CD14-positive monocyte (primary cell): ENCODE measurements around the gene JAG2. TPM values are rescaled to one million over a fixed set of nuclear protein-coding genes. Genes with fewer than 3 reads are reported as not detected.

Experiments used
- DNase-seq, 3 donors: peaks; one replicate each; pipeline ENCODE4 v3.0.0-alpha.2; 2011 to 2022
- H2AFZ ChIP-seq: 2 replicates; pipeline ENCODE4 v1.6.0; 2012; ENCODE audit warnings: mild to moderate bottlenecking, low read depth, low read length, inconsistent platforms; ENCODE audit not compliant: insufficient read depth, poor library complexity, severe bottlenecking
- H3K27ac ChIP-seq, 2 donors: 1 replicate in 1 of 2; 2 replicates in 1 of 2; pipeline ENCODE4 v1.5.1; 2012 to 2013; ENCODE audit warnings: low read length in 2 of 2, control low read depth in 1 of 2, inconsistent platforms in 1 of 2, low read depth in 1 of 2, mild to moderate bottlenecking in 1 of 2
- H3K27me3 ChIP-seq, 2 donors: one replicate each; pipeline versions ENCODE4 v1.6.0 to v1.6.1; 2011 to 2013; ENCODE audit warnings: low read length in 2 of 2; ENCODE audit not compliant: control insufficient read depth in 2 of 2, insufficient read depth in 2 of 2
- H3K36me3 ChIP-seq, 2 donors: replicated peaks in 1 of 2; 1 replicate in 1 of 2; 2 replicates in 1 of 2; pipeline versions ENCODE4 v1.5.1 to v1.6.1; 2012 to 2013; ENCODE audit warnings: low read length in 2 of 2, control low read depth in 1 of 2, inconsistent platforms in 1 of 2, mild to moderate bottlenecking in 1 of 2; ENCODE audit not compliant: insufficient read depth in 2 of 2, control insufficient read depth in 1 of 2
- H3K4me1 ChIP-seq, 2 donors: 1 replicate in 1 of 2; 2 replicates in 1 of 2; pipeline versions ENCODE4 v1.5.1 to v1.6.1; 2012 to 2013; ENCODE audit warnings: low read length in 2 of 2, control low read depth in 1 of 2, inconsistent platforms in 1 of 2, mild to moderate bottlenecking in 1 of 2, moderate library complexity in 1 of 2; ENCODE audit not compliant: insufficient read depth in 2 of 2, control insufficient read depth in 1 of 2
- H3K4me2 ChIP-seq: replicated peaks from 2 replicates; pipeline ENCODE3; 2012; ENCODE audit warnings: low read length, moderate library complexity, mild to moderate bottlenecking; ENCODE audit not compliant: poor library complexity, severe bottlenecking; ENCODE audit errors: extremely low read depth
- H3K4me3 ChIP-seq, 3 experiments: fragments of 200-600 bp in 1 of 3; sonication (generic) in 1 of 3; replicated peaks in 1 of 3; 1 replicate in 2 of 3; 2 replicates in 1 of 3; pipeline ENCODE4 v1.5.1; 2011 to 2013; ENCODE audit warnings: low read length in 3 of 3, mild to moderate bottlenecking in 3 of 3, control low read depth in 2 of 3, low read depth in 2 of 3, inconsistent platforms in 1 of 3, moderate library complexity in 1 of 3
- H3K79me2 ChIP-seq: 2 replicates; pipeline ENCODE4 v1.6.0; 2012; ENCODE audit warnings: mild to moderate bottlenecking, control low read depth, inconsistent platforms, low read length, moderate library complexity; ENCODE audit not compliant: insufficient read depth
- H3K9ac ChIP-seq: 2 replicates; pipeline ENCODE4 v1.6.0; 2017; ENCODE audit warnings: low read length, mild to moderate bottlenecking; ENCODE audit not compliant: insufficient read depth, poor library complexity, severe bottlenecking
- H3K9me3 ChIP-seq, 2 donors: replicated peaks in 1 of 2; 1 replicate in 1 of 2; 2 replicates in 1 of 2; pipeline versions ENCODE4 v1.5.1 to v1.6.1; 2012 to 2013; ENCODE audit warnings: low read length in 2 of 2, control low read depth in 1 of 2; ENCODE audit not compliant: control insufficient read depth in 1 of 2, insufficient read depth in 1 of 2
- H4K20me1 ChIP-seq: 2 replicates; pipeline ENCODE4 v1.6.0; 2012; ENCODE audit warnings: mild to moderate bottlenecking, low read length, control low read depth, moderate library complexity; ENCODE audit not compliant: insufficient read depth
- H3K27ac Mint-ChIP-seq, 7 donors: one replicate each; pipeline ENCODE4 v1.8.0; 2020; ENCODE audit warnings: mild to moderate bottlenecking in 7 of 7, mixed read lengths in 7 of 7, moderate library complexity in 6 of 7, inconsistent platforms in 2 of 7
- H3K27me3 Mint-ChIP-seq, 3 donors: one replicate each; pipeline ENCODE4 v1.8.0; 2021 to 2022; ENCODE audit warnings: low read depth in 3 of 3, mild to moderate bottlenecking in 3 of 3, mixed read lengths in 3 of 3, moderate library complexity in 3 of 3, inconsistent platforms in 1 of 3
- H3K36me3 Mint-ChIP-seq, 2 donors: one replicate each; pipeline ENCODE4 v1.8.0; 2020; ENCODE audit warnings: mixed read lengths in 2 of 2, inconsistent platforms in 1 of 2, mild to moderate bottlenecking in 1 of 2
- H3K4me1 Mint-ChIP-seq: one replicate; pipeline ENCODE4 v1.8.0; 2020; ENCODE audit warnings: mild to moderate bottlenecking, mixed read lengths
- H3K4me3 Mint-ChIP-seq, 2 donors: one replicate each; pipeline ENCODE4 v1.8.0; 2020; ENCODE audit warnings: mild to moderate bottlenecking in 2 of 2, mixed read lengths in 2 of 2, moderate library complexity in 1 of 2
- H3K9me3 Mint-ChIP-seq, 7 donors: one replicate each; pipeline ENCODE4 v1.8.0; 2020 to 2022; ENCODE audit warnings: mixed read lengths in 7 of 7, mild to moderate bottlenecking in 6 of 7, moderate library complexity in 6 of 7, inconsistent platforms in 2 of 7
- WGBS: methylation state at CpG from one replicate; pipeline ENCODE4 v1.1.5; 2013; ENCODE audit warnings: missing lambda C conversion rate; ENCODE audit not compliant: insufficient coverage; 5-methylcytosine and 5-hydroxymethylcytosine counted together
- intact Hi-C, 2 donors: fragments of 100-400 bp; cut with micrococcal nuclease; formaldehyde crosslinking; loops; one replicate each; pipeline versions ENCODE4 v1.15.0 to v1.15.1; 2023
- polyA plus RNA-seq, 3 donors: library from polyadenylated mRNA; depleted of rRNA in 1 of 3; unstranded in 2 of 3; stranded (reverse) in 1 of 3; fragments of 300-500 nt in 2 of 3; fragments of >200 nt in 1 of 3; fragmentation: Illumina TruSeq in 2 of 3; gene quantifications; 1 replicate in 2 of 3; 2 replicates in 1 of 3; pipeline ENCODE4 v1.2.3, GENCODE V29; 2012 to 2021
- TF ChIP-seq, protein P1 (sequence below): fragments of 200-600 bp; IDR thresholded peaks from one replicate; pipeline ENCODE4 v1.8.0; 2022; ENCODE audit warnings: antibody characterized with exemption, mild to moderate bottlenecking

The JAG2 gene
- polyA plus RNA-seq, 3 donors, result 1.2 TPM; not detected in 2

DNA sequence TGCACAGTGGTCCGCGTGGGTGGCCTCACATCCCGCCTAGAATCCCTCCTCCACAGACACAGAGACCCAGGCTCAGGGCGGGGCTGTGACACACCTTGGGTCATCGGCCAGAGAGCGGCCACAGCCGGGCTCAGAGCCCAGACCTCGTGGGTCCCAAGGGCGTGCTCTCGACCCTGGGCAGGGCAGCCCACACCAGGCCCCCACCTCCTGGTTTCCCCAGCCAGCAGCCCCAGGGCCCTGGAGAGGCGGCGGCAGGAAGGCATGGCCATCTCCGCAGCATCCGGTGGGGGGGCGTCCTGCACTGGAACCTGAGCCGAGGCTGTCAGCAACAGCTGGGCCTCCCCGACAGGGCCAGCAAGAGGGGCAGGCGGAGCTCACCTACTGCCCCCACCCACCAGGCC, 15.2 kb downstream of the JAG2 start:
- Mint-ChIP-seq H3K27ac (no peak overlapping the region), H3K4me1 (no peaks in the 10 kb centered on the region), H3K4me3 (no peak overlapping the region), H3K9me3 (peaks cover 0 to 1% (median 0%) of the 10 kb centered on the region in 7 donors), H3K27me3 (peaks cover 1 to 12% (median 4%) of the 10 kb centered on the region in 3 donors), H3K36me3 (no peaks in the 10 kb centered on the region)
- no peaks in the 10 kb centered on the region for H3K79me2 ChIP-seq
- no peak overlapping the region for H3K4me2 ChIP-seq
- no peak for DNase-seq
- no peak overlapping the region for H3K4me3 ChIP-seq
- H3K36me3 ChIP-seq, result no peaks in the 10 kb centered on the region
- H4K20me1 ChIP-seq, result no peaks in the 10 kb centered on the region
- H3K27me3 ChIP-seq, result no peaks in the 10 kb centered on the region
- TF ChIP-seq, protein P1, sequence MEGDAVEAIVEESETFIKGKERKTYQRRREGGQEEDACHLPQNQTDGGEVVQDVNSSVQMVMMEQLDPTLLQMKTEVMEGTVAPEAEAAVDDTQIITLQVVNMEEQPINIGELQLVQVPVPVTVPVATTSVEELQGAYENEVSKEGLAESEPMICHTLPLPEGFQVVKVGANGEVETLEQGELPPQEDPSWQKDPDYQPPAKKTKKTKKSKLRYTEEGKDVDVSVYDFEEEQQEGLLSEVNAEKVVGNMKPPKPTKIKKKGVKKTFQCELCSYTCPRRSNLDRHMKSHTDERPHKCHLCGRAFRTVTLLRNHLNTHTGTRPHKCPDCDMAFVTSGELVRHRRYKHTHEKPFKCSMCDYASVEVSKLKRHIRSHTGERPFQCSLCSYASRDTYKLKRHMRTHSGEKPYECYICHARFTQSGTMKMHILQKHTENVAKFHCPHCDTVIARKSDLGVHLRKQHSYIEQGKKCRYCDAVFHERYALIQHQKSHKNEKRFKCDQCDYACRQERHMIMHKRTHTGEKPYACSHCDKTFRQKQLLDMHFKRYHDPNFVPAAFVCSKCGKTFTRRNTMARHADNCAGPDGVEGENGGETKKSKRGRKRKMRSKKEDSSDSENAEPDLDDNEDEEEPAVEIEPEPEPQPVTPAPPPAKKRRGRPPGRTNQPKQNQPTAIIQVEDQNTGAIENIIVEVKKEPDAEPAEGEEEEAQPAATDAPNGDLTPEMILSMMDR, result no peak
- no peak overlapping the region for H3K27ac ChIP-seq
- no peaks in the 10 kb centered on the region for H3K4me1 ChIP-seq
- H2AFZ ChIP-seq, result no peak overlapping the region
- H3K9me3 ChIP-seq, result no peaks in the 10 kb centered on the region
- H3K9ac ChIP-seq, result no peak overlapping the region
- 66% methylated on average over 18 of the region's 18 CpGs for WGBS
- intact Hi-C loops, result no loop called here

DNA sequence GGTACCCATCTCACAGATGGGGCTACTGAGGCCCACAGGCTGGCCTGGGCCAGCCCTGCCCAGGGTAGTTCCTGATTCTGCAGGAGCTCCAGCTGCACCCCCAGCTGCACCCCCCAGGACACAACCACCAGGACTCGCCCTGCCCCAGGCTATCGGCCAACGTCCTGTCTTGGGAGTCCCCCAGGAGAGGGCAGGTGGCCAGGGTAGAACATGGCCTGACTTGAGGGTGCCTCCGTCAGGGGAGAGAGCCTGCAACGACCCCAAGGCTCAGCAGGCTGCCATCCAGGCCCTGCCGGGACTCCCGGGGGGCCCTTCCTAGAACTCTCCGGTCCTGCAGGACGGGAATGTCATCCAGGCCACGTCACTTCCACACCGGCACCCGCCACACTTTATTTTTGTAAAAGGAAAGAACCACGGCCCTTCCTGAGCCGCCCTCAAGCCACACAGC, 15.8 kb downstream of the JAG2 start:
- intact Hi-C loops, result no loop called here
- DNase-seq, result no peak
- no peaks in the 10 kb centered on the region for H3K4me1 Mint-ChIP-seq
- H3K27ac ChIP-seq, result no peak overlapping the region
- no peaks in the 10 kb centered on the region for H3K79me2 ChIP-seq
- no peaks in the 10 kb centered on the region for H3K4me1 ChIP-seq
- no peaks in the 10 kb centered on the region for H3K36me3 ChIP-seq
- H3K36me3 Mint-ChIP-seq, result no peaks in the 10 kb centered on the region
- H3K4me2 ChIP-seq, result no peak overlapping the region
- H3K9ac ChIP-seq, result no peak overlapping the region
- H4K20me1 ChIP-seq, result no peaks in the 10 kb centered on the region
- H3K27me3 ChIP-seq, result no peaks in the 10 kb centered on the region
- H2AFZ ChIP-seq, result no peak overlapping the region
- H3K27me3 Mint-ChIP-seq, result peaks cover 1 to 10% (median 4%) of the 10 kb centered on the region in 3 donors
- TF ChIP-seq, protein P1, result no peak
- WGBS, result 70% methylated on average over 10 of the region's 14 CpGs
- H3K27ac Mint-ChIP-seq, result no peak overlapping the region
- peaks cover 0 to 1% (median 0%) of the 10 kb centered on the region in 7 donors for H3K9me3 Mint-ChIP-seq
- no peaks in the 10 kb centered on the region for H3K9me3 ChIP-seq
- no peak overlapping the region for H3K4me3 Mint-ChIP-seq
- no peak overlapping the region for H3K4me3 ChIP-seq
